H1 (cell line): ENCODE measurements around the gene HEATR1. TPM values are rescaled to one million over a fixed set of nuclear protein-coding genes. Genes with fewer than 3 reads are reported as not detected.

Experiments
- CTCF ChIA-PET: fragments of 300-600 bp; sonication (Branson Sonifier 250); formaldehyde crosslinking; loops from one replicate; lab custom pipeline; 2021; ENCODE audit not compliant: partially characterized antibody; lab: Charles Lee
- POLR2A ChIA-PET: fragments of 300-600 bp; sonication (Branson Sonifier 250); formaldehyde crosslinking; loops from one replicate; lab custom pipeline; 2021; ENCODE audit warnings: inconsistent platforms; ENCODE audit not compliant: partially characterized antibody; lab: Charles Lee
- DNase-seq, 2 experiments: peaks; one replicate each; pipeline versions ENCODE4 v3.0.0 to v3.0.0-alpha.2; 2010 to 2022; ENCODE audit warnings: low spot score in 2 of 2, low read depth in 1 of 2, mixed read lengths in 1 of 2
- FAIRE-seq: peaks from 2 replicates; lab custom pipeline; 2011; peaks lifted over from hg19 to GRCh38; lab: Jason Lieb, UNC
- H2AFZ ChIP-seq: 2 replicates; pipeline ENCODE4 v1.8.1; 2012; ENCODE audit warnings: low read length, inconsistent platforms
- H2AK5ac ChIP-seq: 2 replicates; pipeline ENCODE4 v1.6.1; 2013; ENCODE audit warnings: low read depth, low read length
- H2BK120ac ChIP-seq: replicated peaks from 2 replicates; pipeline ENCODE3; 2013; ENCODE audit warnings: low read depth, low read length, inconsistent platforms
- H2BK12ac ChIP-seq: 2 replicates; pipeline ENCODE4 v1.6.1; 2013; ENCODE audit warnings: low read depth, low read length
- H2BK15ac ChIP-seq: 2 replicates; pipeline ENCODE4 v1.6.1; 2013; ENCODE audit warnings: low read length
- H2BK20ac ChIP-seq: 2 replicates; pipeline ENCODE4 v1.6.1; 2013; ENCODE audit warnings: low read length
- H2BK5ac ChIP-seq: 2 replicates; pipeline ENCODE4 v1.6.1; 2013; ENCODE audit warnings: low read depth, low read length
- H3K14ac ChIP-seq: 2 replicates; pipeline ENCODE4 v1.6.1; 2013; ENCODE audit warnings: inconsistent platforms; ENCODE audit not compliant: insufficient read length
- H3K18ac ChIP-seq: 2 replicates; pipeline ENCODE4 v1.6.1; 2013; ENCODE audit warnings: low read length; ENCODE audit errors: extremely low read depth
- H3K23ac ChIP-seq: 2 replicates; pipeline ENCODE4 v1.6.1; 2013; ENCODE audit warnings: inconsistent platforms; ENCODE audit not compliant: insufficient read length
- H3K23me2 ChIP-seq: 2 replicates; pipeline ENCODE4 v1.6.1; 2013; ENCODE audit warnings: low read depth, low read length
- H3K27ac ChIP-seq: 2 replicates; pipeline ENCODE4 v1.6.1; 2011; ENCODE audit warnings: low read depth, low read length, inconsistent platforms
- H3K27me3 ChIP-seq, 4 experiments: replicated peaks in 1 of 4; 1 replicate in 1 of 4; 2 replicates in 3 of 4; pipeline versions ENCODE4 v1.6.1 to v1.8.1; 2011 to 2013; ENCODE audit warnings: low read length in 3 of 4, mild to moderate bottlenecking in 3 of 4, inconsistent platforms in 2 of 4, mixed read lengths in 2 of 4, moderate library complexity in 1 of 4; ENCODE audit not compliant: control insufficient read depth in 3 of 4, insufficient read depth in 3 of 4; ENCODE audit errors: extremely low read depth in 1 of 4
- H3K36me3 ChIP-seq, 4 experiments: 2 replicates each; pipeline versions ENCODE4 v1.6.1 to v1.8.1; 2011 to 2013; ENCODE audit warnings: mild to moderate bottlenecking in 4 of 4, low read length in 3 of 4, moderate library complexity in 2 of 4, control low read depth in 1 of 4, inconsistent platforms in 1 of 4; ENCODE audit not compliant: insufficient read depth in 4 of 4, control insufficient read depth in 2 of 4
- H3K4ac ChIP-seq: replicated peaks from 2 replicates; pipeline ENCODE3; 2013; ENCODE audit warnings: low read length, low read depth, mixed read lengths, inconsistent platforms; ENCODE audit not compliant: insufficient read length
- H3K4me1 ChIP-seq, 4 experiments: replicated peaks in 1 of 4; 1 replicate in 1 of 4; 2 replicates in 3 of 4; pipeline versions ENCODE4 v1.6.1 to v1.8.1; 2011 to 2013; ENCODE audit warnings: low read length in 3 of 4, inconsistent platforms in 2 of 4, mixed read lengths in 1 of 4; ENCODE audit not compliant: insufficient read depth in 4 of 4, control insufficient read depth in 3 of 4
- H3K4me2 ChIP-seq, 2 experiments: 2 replicates each; pipeline versions ENCODE4 v1.6.1 to v1.8.1; 2011 to 2013; ENCODE audit warnings: low read depth in 2 of 2, low read length in 2 of 2, control low read depth in 1 of 2, inconsistent platforms in 1 of 2, mild to moderate bottlenecking in 1 of 2; ENCODE audit not compliant: insufficient read depth in 1 of 2
- H3K4me3 ChIP-seq, 4 experiments: fragments of 200-600, 300-600 bp in 1 of 4; sonication (generic), shearing (Covaris generic), sonication (Bioruptor Twin) in 1 of 4; 2 replicates each; pipeline versions ENCODE4 v1.5.1 to v1.8.1; 2011 to 2016; ENCODE audit warnings: low read length in 4 of 4, low read depth in 3 of 4, control low read depth in 2 of 4, inconsistent platforms in 2 of 4, mild to moderate bottlenecking in 2 of 4, mixed read lengths in 1 of 4, moderate library complexity in 1 of 4; ENCODE audit not compliant: insufficient read depth in 2 of 4; ENCODE audit errors: extremely low read depth in 1 of 4
- H3K56ac ChIP-seq: replicated peaks from 2 replicates; pipeline ENCODE3; 2013; ENCODE audit warnings: low read depth, mild to moderate bottlenecking, mixed read lengths, low read length, inconsistent platforms; ENCODE audit not compliant: insufficient read length
- H3K79me1 ChIP-seq: 2 replicates; pipeline ENCODE4 v1.6.1; 2013; ENCODE audit warnings: low read depth, low read length, control low read depth
- H3K79me2 ChIP-seq, 2 experiments: 2 replicates each; pipeline versions ENCODE4 v1.6.1 to v1.8.1; 2012 to 2013; ENCODE audit warnings: low read length in 2 of 2, mild to moderate bottlenecking in 2 of 2, inconsistent platforms in 1 of 2; ENCODE audit not compliant: insufficient read depth in 2 of 2, control insufficient read depth in 1 of 2
- H3K9ac ChIP-seq, 4 experiments: replicated peaks in 1 of 4; 1 replicate in 1 of 4; 2 replicates in 3 of 4; pipeline versions ENCODE4 v1.6.1 to v1.8.1; 2011 to 2013; ENCODE audit warnings: low read depth in 3 of 4, low read length in 3 of 4, control low read depth in 2 of 4, mild to moderate bottlenecking in 2 of 4, moderate library complexity in 2 of 4, inconsistent platforms in 1 of 4; ENCODE audit errors: extremely low read depth in 1 of 4
- H3K9me3 ChIP-seq, 2 experiments: 2 replicates each; pipeline versions ENCODE4 v1.6.1 to v1.8.1; 2012 to 2013; ENCODE audit warnings: mild to moderate bottlenecking in 2 of 2, moderate library complexity in 2 of 2, control low read depth in 1 of 2, inconsistent platforms in 1 of 2, low read depth in 1 of 2, low read length in 1 of 2, mixed read lengths in 1 of 2; ENCODE audit not compliant: insufficient read depth in 2 of 2
- H4K20me1 ChIP-seq, 2 experiments: replicated peaks in 1 of 2; 2 replicates each; pipeline versions ENCODE3 to v1.8.1; 2011 to 2013; ENCODE audit warnings: inconsistent platforms in 2 of 2, low read length in 2 of 2, mild to moderate bottlenecking in 1 of 2; ENCODE audit not compliant: insufficient read depth in 2 of 2, control insufficient read depth in 1 of 2
- H4K5ac ChIP-seq: 2 replicates; pipeline ENCODE4 v1.6.1; 2013; ENCODE audit warnings: low read length, low read depth, mixed read lengths, inconsistent platforms; ENCODE audit not compliant: insufficient read length
- H4K8ac ChIP-seq: 2 replicates; pipeline ENCODE4 v1.8.0; 2013; ENCODE audit warnings: mild to moderate bottlenecking, moderate library complexity, low read length, inconsistent platforms; ENCODE audit not compliant: insufficient read depth; ENCODE audit errors: extremely low read depth
- H4K91ac ChIP-seq: replicated peaks from 2 replicates; pipeline ENCODE3; 2013; ENCODE audit warnings: low read length, mixed read lengths, inconsistent platforms; ENCODE audit not compliant: insufficient read length
- RAD21 ChIP-seq, 2 experiments: IDR thresholded peaks in 1 of 2; conservative IDR thresholded peaks in 1 of 2; 2 replicates each; pipeline ENCODE4 v1.6.1; 2011; ENCODE audit warnings: low read depth in 2 of 2, low read length in 2 of 2, improper control_type of control experiment in 1 of 2, inconsistent platforms in 1 of 2, mild to moderate bottlenecking in 1 of 2, moderate library complexity in 1 of 2
- WGBS, 2 experiments: shearing (Covaris generic) in 1 of 2; methylation state at CpG; one replicate each; pipeline versions ENCODE4 v1.1.6 to v1.1.7; 2013 to 2015; ENCODE audit warnings: low lambda C conversion rate in 2 of 2, mixed read lengths in 2 of 2, inconsistent platforms in 1 of 2, low coverage in 1 of 2, missing lambda C conversion rate in 1 of 2; ENCODE audit not compliant: insufficient replicate concordance in 2 of 2, insufficient coverage in 1 of 2, insufficient read length in 1 of 2; ENCODE audit errors: extremely low coverage in 1 of 2, missing lambda C conversion rate in 1 of 2; 5-methylcytosine and 5-hydroxymethylcytosine counted together
- polyA plus RNA-seq, 7 experiments: library from polyadenylated mRNA; depleted of rRNA in 3 of 7; stranded (reverse) in 5 of 7; unstranded in 2 of 7; fragments of >200 nt in 5 of 7; fragments of 200-250 nt in 2 of 7; gene quantifications; 1 replicate in 5 of 7; 2 replicates in 1 of 7; 4 replicates in 1 of 7; pipeline versions ENCODE4 v1.2.1 to v1.2.3, GENCODE V29; 2011 to 2013; ENCODE audit warnings: missing spikeins in 2 of 7, mixed read lengths in 2 of 7
- total RNA-seq: library from RNA; stranded (reverse); fragmentation: NEBNext Ultra II Directional; extraction: Animal tissue kit (Norgen Biotek cat#: 25700); gene quantifications from 2 replicates; pipeline ENCODE4 v1.2.1, GENCODE V29; 2021

The HEATR1 gene
- total and polyA plus RNA-seq, 2 of the 8 experiments (the other 6 are each of a cell fraction or from before 2014, with no cell fraction given): 13.0 to 95.8 TPM

GRCh38 chr1:236575523-236575922 lies 28.8 kb downstream of the HEATR1 start:
- Histone ChIP-seq H2AK5ac (no peak overlapping the region), H3K56ac (no peak overlapping the region), H3K79me2 (no peaks in the 10 kb centered on the region), H3K27me3 (peaks cover 0 to 1% (median 0%) of the 10 kb centered on the region in 4 experiments; a peak in 1 of 7 replicates), H2BK12ac (no peak overlapping the region), H2AFZ (no peak overlapping the region), H4K5ac (no peak overlapping the region), H3K9ac (peak overlapping the region in 1 of 4 experiments; percentile 34; a peak in 1 of 7 replicates), H3K4me2 (no peak overlapping the region), H3K9me3 (no peaks in the 10 kb centered on the region), H3K27ac (no peak overlapping the region), H3K79me1 (no peaks in the 10 kb centered on the region), H4K91ac (no peak overlapping the region), H3K4me3 (no peak overlapping the region), H3K23ac (no peak overlapping the region), H4K8ac (no peak overlapping the region), H3K18ac (no peak overlapping the region), H2BK120ac (no peak overlapping the region), H2BK15ac (no peak overlapping the region), H3K4ac (no peak overlapping the region), H2BK20ac (no peak overlapping the region), H3K23me2 (no peaks in the 10 kb centered on the region), H2BK5ac (no peak overlapping the region), H3K4me1 (no peaks in the 10 kb centered on the region), H4K20me1 (peaks cover 0 to 4% of the 10 kb centered on the region in 2 experiments), H3K36me3 (peaks cover 12 to 88% (median 52%) of the 10 kb centered on the region in 4 experiments), H3K14ac (no peak overlapping the region)
- no peak for DNase-seq
- 84% methylated on average over 3 of the region's 3 CpGs; no CpG with 5 or more reads in 1 of the 2 experiments for WGBS, 2 experiments
- no peak for FAIRE-seq
- ChIA-PET POLR2A (no interaction called here), CTCF (no interaction called here)
- no peak for TF ChIP-seq RAD21 (IDR thresholded peaks at IDR 0.05 in 1 of 2, conservative IDR thresholded peaks at IDR 0.05 in 1 of 2; ENCODE audit: low read depth in 2 of 2, low read length in 2 of 2)
